NCI-H2196 treated with DMSO at 0.1 percent for 48 hours (cell line): ENCODE results near the gene DUS3L.
"Not testable (repeated sequence)": the region's sequence is repeated elsewhere in the genome, so short reads cannot be mapped to it uniquely, and the experiment has no call there.

Source experiments
- DNase-seq: peaks from one replicate; lab custom pipeline; 2025; ENCODE audit not compliant: unreplicated experiment; lab: John Stamatoyannopoulos, UW

Gene DUS3L

DNA sequence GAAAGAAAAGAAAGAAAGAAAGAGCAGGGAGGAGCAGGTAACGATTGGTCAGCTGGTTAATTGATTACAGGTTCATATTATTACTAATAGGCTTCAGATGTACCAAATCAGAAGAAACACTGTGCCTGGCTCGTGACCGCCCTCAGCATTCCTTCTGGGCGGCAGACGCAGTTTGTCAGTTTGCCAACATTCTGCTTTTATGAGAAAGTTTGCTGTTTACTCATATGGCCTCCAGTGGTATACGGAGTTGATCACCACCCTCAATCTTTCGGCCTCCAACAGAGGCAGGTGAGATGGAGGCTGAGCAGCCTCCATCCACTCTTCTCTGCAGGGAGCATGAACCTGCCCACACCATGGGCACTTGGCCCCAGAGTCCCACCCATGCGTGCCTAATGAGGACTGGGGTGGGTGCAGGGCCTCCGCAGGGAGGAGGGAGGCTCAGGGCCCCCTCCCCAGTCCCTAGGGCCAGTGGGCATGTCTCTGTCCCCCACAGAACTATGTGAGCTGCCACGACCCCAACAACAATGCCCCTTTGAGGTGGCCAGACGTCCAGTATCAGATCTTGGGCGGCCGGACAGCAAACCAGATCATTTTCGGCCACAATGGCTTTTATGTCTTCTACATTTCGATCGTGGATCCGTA lies 15.2 kb downstream of the DUS3L start:
- DNase-seq: no peak

DNA sequence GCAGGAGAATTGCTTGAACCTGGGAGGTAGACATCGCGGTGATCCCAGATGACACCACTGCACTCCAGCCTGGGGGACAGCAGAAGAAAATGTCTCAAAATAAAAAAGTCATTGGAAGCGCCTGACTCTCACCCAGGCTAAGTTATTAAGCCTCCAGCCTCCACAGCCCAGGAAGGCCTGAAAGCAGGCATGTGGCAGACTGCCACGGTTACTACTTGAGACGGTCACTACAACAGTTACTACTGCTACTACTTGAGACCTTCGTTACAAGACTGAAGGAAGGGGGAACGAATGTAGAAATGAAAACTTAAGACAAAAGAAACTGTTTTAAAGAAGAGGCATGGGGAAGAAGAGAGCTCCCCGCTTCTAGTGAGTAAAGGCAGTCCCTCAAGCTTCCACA lies 16.0 kb downstream of the DUS3L start:
- DNase-seq: no peak

DNA sequence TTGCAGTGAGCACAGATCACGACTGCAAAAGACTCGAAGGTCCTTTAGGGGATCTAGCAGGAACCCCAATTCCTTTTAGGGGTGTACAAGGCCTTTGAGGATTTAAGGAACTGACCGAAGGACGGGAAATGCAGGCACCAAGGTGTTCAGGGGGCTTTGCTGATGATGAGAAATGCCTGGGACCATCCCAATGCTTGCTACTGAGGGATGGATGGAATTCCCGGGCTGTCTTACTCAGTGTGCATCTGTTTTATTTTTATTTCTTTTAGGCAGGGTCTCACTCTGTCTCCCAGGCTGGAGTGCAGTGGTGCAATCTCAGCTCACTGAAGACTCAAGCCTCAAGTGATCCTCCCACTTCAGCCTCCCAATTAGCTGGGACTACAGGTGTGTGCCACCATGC lies 17.7 kb downstream of the DUS3L start:
- DNase-seq: no peak

DNA sequence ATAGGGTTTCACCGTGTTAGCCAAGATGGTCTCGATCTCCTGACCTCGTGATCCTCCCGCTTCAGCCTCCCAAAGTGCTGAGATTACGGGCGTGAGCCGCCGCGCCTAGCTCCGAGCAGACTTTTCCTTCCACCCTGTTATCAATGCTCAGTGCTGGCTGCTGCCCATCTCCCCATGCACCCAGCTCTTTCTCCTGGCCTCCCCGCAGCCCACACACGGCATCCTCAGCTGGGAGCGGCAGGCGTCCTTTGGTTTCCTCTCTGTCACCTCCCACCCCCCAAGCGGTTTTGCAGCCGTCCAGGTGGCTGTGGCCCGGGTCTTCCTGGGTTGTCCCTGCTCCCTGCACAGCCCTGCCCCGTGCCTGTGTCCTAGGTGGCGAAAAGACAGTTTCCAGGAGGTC lies 18.5 kb downstream of the DUS3L start:
- DNase-seq: no peak

DNA sequence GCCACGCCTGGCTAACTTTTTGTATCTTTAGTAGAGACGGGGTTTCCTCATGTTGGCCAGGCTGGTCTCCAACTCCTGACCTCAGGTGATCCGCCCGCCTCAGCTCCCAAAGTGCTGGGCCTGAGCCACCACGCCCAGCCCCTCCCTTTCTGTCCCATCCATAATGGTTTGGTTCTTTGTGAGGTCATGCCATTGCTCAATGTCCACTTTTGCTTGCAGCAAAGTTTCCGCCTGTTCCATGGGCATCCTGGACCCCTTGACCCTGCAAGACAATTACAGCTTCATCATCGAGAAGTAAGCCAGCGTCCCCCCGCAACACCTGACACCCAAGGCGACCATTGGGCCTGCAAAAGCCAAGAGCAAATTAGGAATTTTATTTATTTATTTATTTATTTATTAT lies 23.0 kb downstream of the DUS3L start:
- no peak for DNase-seq

DNA sequence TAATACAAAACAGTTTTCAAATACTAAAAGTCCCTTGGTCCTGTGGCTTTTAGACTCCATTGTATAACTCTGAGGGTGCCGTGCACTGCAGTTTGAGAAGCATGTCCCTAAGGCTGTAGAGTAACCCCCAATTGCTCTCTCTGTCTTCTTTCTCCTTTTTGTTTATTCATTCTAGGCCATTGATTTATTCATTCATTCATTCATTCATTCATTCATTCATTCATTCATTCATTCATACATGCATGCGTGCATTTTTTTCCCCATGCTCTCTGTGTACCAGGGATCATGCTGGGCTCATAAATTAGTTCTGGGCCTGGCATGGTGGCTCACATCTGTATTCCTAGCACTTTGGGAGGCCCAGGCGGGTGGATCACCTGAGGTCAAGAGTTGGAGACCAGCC lies 25.7 kb downstream of the DUS3L start:
- DNase-seq: no peak

DNA sequence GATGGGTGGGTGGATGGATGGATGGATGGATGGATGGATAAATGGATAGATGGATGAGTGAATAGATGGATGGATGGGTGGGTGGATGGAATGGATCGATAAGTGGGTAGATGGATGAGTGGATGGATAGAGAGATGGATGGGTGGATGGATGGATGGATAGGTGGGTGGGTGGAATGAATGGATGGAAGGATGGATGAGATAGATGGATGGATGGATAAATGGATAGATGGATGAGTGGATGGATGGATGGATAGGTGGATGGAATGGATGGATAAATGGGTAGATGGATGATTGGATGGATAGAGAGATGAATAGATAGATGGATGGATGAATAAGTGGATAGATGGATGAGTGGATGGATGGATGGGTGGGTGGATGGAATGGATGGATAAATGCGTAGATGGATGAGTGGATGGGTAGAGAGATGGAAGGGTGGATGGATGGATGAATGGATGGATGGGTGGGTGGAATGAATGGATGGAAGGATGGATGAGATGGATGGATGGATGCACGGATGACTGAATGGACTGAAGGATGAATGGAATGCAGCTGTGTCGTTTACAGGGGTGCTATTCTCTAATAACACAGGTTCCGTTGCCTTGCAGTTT lies 28.2 kb downstream of the DUS3L start:
- no peak for DNase-seq

DNA sequence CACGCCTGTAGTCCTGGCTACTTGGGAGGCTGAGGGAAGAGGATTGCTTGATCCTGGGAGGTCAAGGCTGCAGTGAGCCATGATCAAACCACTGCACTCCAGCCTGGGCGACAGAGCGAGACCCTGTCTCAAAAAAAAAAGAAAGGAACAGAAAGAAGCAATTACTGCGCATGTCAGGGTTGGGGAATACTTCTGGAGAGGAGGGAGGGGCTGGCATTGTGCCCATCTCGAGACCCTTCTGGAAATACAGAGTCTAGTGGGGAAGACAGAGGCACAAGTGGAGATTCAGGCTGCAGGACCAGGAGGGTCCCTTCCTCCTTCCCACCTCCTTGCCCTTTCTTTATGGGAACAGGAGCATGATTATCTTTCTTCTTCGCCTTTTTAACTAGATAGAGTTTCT lies 37.2 kb downstream of the DUS3L start:
- no peak for DNase-seq

DNA sequence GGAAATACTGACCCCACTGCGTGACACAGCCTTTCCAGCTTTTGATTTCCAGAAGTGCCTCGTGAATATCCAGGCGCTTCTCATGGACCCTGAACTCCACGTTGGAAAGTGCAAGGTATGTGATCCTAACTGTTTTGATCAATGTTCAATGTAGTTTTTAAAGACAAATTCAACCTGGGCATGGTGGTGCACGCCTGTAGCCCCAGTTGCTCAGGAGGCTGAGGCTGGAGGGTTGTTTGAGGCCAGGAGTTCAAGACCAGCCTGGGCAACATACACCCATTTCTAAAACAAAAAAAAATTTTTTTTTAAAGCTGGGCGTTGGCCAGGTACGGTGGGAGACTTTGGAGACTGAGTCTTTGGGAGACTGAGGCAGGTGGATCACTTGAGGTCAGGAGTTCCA lies 39.3 kb downstream of the DUS3L start:
- DNase-seq: no peak

DNA sequence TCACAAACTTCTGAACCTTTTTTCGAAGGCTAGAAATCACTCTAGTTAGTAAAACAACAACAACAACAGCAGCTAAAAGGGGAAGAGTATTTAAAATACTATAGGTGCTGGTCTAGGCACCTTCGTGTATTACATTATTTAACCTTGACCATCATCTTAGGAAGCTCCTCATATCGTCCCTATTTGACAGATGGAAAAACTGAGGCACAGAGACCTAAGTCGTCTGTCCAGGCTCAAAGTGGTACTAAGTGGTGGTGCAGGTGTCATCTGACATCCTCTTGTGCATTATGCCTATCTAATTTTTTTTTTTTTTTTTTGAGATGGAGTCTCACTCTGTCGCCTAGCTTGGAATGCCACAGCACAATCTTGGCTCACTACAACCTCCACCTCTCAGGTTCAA lies 41.5 kb downstream of the DUS3L start:
- no peak for DNase-seq

DNA sequence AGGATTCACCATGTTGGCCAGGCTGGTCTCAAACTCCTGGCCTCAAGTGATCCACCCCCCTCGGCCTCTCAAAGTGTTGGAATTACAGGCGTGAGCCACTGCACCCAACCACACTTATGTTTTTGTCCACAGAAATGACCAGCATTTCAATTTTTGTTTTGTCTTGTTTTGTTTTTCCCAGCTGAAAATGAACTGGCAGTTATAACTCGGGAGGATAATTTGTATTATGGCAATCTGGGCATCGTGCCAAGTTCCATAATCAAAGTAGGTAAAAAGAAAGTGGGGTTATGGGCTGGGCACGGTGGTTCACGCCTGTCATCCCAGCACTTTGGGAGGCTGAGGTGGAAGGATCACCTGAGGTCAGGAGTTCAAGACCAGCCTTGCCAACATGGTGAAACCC lies 42.0 kb downstream of the DUS3L start:
- DNase-seq: not testable (repeated sequence)

DNA sequence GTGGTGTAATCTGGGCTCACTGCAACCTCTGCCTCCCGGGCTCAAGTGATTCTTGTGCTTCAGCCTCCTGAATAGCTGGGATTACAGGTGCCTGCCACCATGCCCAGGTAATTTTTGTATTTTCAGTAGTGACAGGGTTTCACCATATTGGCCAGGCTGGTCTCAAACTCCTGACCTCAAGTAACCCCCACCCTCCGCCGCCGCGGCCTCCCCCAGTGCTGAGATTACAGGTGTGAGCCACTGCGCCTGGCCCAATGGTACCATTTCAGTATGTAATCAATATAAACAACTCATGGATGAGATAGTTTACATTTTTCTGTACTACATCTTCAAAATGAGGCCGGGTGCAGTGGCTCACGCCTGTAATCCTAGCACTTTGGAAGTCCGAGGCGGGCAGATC lies 46.0 kb downstream of the DUS3L start:
- DNase-seq: not testable (repeated sequence)

DNA sequence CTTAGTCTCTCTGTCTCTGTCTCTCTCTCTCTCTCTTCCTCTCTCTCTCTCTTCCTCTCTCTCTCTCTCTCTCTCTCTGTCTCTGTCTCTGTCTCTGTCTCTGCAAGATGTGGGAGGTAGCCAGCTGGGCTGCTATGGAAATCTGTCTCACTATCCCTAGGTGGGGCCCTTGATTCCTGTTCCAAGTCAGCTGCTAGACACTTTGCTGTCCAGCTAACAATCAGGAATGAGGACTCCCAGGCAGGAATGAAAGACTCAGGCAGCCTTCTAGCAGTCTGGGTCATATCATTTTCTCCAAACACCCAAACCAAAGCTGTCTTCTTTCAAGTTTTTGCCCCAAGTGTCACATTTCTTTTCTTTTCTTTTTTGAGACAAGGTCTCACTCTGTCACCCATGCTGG lies 47.3 kb downstream of the DUS3L start:
- no peak for DNase-seq

DNA sequence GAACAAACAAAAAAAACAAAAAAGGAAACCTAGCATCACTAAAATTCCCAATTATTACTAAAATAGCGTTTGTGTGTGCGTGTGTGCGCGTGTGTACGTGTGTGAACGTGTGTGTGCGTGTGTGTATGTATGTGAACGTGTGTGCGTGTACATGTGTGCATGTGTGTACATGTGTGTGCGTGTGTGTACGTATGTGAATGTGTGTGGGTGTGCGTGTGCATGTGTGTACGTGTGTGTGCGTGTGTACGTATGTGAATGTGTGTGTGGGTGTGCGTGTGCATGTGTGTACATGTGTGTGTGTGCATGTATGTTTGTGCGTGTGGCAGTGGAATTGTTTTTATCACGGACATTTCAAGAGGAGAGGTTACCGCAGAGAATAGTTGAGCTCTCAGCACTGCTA lies 48.9 kb downstream of the DUS3L start:
- no peak for DNase-seq

DNA sequence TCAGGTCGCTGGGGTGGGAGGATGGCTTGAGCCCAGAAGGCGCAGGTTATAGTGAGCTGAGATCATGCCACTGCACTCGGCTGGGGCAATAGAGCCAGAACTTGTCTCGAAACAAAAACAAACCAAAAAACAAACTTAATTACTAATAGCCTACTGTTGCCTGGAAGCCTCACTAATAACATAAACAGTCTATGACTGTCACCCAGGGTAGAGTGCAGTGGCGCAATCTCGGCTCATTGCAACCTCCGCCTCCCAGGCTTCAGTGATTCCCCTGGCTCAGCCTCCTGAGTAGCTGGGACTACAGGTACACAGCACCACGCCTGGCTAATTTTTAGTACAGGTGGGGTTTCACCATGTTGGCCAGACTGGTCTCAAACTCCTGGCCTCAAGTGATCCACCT lies 52.5 kb downstream of the DUS3L start:
- no peak for DNase-seq
